PC-3 (cell line): Measurements from ENCODE around the gene ADAM17.

ENCODE experiments used
- CTCF ChIP-seq: fragments of 300-600 bp; sonication (generic); conservative IDR thresholded peaks from 2 replicates; pipeline ENCODE4 v1.5.1; 2017; ENCODE audit warnings: antibody characterized with exemption, low read depth, mild to moderate bottlenecking, low read length
- EZH2 ChIP-seq: fragments of 300-600 bp; sonication (generic); IDR thresholded peaks from one replicate; pipeline ENCODE4 v1.6.1; 2017; ENCODE audit warnings: antibody characterized with exemption, mild to moderate bottlenecking, low read length; ENCODE audit not compliant: unreplicated experiment

GRCh38 chr2:9573840-9574239, 18.2 kb upstream of the ADAM17 start:
- TF ChIP-seq EZH2 (no peak), CTCF (peak; percentile 23; the same call in 1 of the 2 replicates)
